Measurements from ENCODE around the gene COPE.
"Not testable (repeated sequence)": the region's sequence is repeated elsewhere in the genome, so short reads cannot be mapped to it uniquely, and the experiment has no call there.

COPE gene

DNA sequence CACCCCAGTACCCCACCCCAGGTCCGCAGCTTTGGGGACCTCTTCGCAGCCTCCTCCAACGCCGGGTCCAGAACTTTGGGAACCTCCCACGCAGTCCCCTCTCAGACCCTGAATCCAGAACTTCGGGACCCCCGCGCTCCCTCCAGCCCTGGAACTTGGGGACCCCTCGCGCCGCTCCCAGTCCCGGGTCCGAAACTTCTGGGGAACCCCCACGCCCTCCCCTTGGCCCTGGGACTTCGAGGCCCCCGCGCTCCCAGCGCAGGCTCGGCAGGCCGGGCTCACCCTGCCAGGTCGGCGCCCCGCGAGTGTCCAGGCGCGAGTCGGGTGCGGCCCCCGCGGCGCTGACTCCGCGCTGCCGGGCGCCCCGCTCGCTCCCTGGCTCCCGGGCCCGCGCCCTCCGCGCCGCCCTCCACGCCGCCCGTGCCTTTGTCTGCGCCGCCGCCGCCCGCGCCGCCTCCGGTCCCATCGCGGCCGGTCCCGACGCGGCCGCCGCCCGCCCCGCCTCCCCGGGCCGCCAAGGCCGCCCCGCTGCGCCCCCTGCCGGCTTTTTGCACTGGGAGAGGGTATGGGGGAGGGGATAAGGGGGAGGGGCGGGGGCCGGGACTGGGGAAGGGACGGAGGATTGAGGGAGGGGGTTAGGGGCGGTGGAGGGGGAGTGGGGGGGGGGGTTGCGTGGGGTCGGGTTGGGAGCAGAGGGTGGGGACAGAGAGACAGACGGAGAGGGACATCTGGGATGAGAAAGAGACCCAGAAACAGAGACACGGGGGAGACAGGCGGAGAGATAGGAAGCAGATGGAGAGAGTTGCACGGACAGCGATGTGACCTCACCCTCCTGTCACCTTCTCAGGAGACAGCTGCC is 21.8 kb upstream of the COPE start, which contains the start of gene HOMER3:
TSS of gene HOMER3 (minus strand) at position 449 of the 859 bp plus-strand sequence. CDS start 2,235 bp downstream, outside the sequence.
- DNase-seq (ENCODE audit: low read depth), result peak; percentile 64

DNA sequence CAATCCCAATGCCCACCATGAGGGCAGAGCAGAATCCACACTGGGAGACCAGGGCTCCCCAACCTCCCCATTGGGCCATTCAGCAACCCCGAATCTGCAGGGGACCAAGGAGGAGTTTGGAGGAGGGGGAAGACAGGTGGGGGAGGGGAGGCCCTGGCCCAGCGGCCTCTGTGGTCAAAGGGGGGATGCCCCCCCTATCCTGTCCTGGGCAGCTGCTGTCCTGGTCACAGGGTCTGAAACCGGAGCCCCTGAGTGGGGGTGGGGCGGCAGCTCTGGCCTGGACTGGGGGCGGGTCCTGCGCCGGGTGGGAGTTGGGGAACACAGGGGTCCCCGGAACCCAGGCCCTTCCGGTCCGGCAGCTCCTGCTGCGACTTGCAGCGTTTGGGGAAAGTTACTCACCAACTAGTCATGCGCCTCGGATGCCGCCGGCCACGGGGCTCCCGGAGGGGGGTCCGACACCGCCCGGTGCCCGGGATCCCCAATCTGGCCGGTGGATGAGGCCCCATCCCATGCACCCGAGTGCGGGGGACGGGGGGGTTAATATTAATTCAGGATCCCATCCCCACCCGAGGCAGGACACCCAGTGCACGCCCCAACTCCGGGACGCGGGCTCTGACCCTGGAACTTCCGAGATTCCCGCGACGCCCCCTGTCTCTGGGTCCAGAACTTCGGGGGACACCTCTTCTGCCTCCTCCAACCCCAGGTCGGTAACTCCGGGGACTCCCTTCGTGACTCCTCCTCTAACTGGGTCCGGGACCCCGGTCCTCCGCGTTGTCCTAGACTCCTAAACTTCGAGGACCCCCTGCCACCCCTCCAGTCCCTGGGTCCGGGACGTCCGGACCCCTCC is 21.0 kb upstream of the COPE start:
- DNase-seq (ENCODE audit: low read depth), result no peak

GRCh38 chr19:18939163-18939562 is 20.0 kb upstream of the COPE start:
- no peak for DNase-seq (ENCODE audit: low read depth)

GRCh38 chr19:18933297-18933696 is 14.1 kb upstream of the COPE start:
- DNase-seq (ENCODE audit: low read depth), result no peak

DNA sequence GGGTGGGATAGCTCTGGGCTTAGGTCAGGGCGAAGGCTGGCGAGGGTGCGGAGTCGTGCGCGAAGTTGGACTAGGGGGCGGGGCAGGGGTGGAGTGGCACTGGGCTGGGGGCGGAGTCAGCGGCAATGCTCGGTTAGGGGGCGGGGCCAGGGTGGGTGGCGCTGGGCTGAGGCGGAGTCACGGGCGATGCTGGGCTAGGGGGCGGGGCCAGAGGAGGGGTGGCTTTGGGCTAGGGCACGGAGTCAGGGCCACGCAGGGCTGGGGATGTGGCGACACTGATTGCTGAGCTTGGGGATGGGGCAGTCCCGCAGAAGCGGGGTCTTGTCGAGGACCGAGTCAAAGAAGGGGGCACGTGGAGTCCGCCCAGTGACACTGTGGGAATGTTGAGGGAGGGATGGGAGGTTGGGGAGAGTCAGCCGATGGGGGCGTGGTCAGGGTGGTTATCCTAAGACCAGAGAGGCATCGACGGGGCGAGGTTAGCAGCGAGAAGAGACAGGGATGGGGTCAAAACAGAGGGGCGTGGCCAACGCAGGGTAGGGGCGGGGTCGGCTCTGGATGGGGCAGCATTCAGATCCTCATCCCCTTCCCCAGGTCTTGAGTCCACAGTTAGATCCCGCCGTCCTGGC is 13.1 kb upstream of the COPE start:
- peak; percentile 74 for DNase-seq (ENCODE audit: low read depth)

- no peak for DNase-seq (ENCODE audit: low read depth)
These were observed 12.4 kb upstream of the COPE start for GRCh38 chr19:18931316-18932162.

GRCh38 chr19:18929311-18929710 is 10.1 kb upstream of the COPE start:
- DNase-seq (ENCODE audit: low read depth), result no peak

DNA sequence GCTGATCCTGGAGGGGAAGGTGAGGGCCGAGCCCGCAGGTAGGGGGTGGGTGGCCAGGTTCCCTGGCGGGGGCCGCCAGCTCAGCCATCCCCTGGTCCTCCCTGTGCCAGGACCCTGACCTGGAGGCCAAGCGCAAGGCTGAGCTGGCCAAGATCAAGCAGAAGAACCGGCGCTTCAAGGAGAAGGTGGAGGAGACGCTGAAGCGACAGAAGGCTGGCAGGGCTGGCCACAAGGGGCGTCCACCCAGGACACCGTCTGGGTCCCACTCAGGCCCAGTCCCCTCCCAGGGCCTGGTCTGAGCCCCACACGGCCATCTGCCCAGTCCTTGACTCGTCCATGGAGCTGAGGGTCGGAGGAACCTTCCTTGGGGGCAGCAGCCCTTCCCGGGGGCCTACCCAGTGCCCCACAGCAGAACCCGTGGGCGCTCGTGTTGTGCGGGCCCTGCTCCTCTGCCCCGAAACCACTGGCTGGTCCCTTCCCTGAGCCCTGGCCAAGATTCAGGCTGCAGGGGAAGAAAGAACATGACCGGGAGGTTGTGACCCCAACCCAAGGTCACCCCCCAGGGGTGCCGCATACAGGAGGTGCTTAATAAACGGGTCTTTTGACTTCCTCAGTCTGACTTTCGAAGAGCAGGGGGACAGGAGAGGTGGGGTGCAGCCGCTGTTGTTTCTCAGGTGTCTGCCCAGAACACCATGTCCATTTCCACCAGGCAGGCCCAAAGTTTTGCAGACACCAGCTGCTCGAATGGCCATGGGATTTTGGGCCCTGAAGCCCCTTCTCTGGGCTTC is 9.0 kb upstream of the COPE start:
- no peak for DNase-seq (ENCODE audit: low read depth)

DNA sequence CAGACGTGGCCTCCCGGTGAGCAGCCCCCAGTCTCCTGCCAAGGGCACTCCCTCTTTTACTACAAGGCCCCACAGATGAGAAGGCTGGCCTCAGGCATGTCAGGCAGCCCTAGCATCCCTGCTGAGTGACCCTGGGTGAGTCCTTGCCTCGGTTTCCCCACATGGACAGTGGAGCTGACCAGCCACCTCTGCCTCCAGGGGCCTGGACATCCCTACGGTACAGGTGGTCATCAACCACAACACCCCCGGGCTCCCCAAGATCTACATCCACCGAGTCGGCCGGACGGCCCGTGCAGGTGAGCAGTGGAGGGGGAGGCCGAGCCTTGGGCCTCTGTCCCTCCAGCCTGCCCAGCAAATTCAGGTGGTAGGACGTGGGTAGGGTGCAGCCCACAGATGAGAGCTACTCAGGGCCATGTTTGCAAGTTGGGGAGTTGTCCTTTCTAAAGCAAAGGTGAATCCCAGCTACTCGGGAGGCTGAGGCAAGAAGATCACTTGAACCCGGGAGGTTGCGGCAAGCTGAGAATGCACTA is 5.6 kb upstream of the COPE start:
- DNase-seq (ENCODE audit: low read depth), result no peak

- DNase-seq (ENCODE audit: low read depth), result no peak
These were observed 3.2 kb upstream of the COPE start for GRCh38 chr19:18922228-18922985.

GRCh38 chr19:18921593-18921992 is 2.4 kb upstream of the COPE start:
- no peak for DNase-seq (ENCODE audit: low read depth)

DNA sequence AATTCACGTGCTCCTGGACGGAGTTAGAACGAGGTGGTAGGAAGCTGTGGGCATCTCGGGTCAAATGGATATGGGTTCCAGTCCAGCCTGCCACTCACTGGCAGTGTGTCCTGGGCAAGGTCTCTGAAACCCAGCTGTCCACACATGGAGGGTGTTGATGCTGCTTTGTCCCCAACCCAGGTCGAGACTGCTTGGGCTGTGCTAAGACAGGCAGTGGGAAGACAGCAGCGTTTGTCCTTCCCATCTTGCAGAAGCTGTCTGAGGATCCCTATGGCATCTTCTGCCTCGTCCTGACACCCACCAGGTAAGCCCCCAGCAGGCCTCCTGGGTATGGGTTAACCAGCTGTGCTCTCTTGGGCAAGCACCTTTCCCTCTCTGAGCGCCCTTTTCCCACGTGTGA is 1.2 kb upstream of the COPE start:
- DNase-seq (ENCODE audit: low read depth), result no peak

GRCh38 chr19:18919900-18920214 is 670 bp upstream of the COPE start:
- no peak for DNase-seq (ENCODE audit: low read depth)

DNA sequence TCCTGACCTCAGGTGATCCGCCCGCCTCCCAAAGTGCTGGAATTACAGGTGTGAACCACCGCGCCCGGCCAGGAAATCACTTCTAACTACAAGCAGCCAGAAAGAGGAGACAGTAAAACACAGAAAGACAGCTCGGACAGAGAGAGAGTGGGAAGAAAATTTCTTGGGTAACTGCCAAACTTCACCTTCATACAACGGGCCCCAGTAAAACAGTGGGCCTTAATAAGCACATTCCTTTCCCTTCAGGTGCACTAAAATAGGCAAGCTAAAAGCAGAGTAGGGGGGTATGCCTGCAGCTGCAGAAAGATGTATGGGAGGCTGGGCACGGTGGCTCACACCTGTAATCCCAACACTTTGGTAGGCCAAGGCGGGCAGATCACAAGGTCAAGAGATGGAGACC is 1.6 kb downstream of the COPE start:
- not testable (repeated sequence) for DNase-seq (ENCODE audit: low read depth)

DNA sequence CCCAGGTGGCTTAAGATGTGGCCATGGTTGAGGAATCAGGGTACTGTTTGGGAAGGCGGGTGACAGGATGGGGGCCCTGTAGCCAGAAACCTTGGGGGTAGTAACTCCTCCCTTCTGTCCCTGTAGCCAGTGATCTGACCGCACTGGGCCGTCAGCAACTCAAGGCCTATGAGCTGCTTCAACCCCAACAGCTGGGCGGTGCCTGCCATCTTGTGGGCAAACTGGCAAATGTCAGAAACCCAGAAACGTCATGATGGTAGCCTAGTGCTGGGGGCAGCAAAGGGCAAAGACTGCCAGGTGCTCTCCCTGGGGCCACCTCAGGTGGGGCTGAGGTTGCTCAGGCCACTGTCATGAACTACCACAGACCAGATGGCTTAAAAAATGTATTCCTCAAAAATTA is 3.5 kb downstream of the COPE start:
- no peak for DNase-seq (ENCODE audit: low read depth)

DNA sequence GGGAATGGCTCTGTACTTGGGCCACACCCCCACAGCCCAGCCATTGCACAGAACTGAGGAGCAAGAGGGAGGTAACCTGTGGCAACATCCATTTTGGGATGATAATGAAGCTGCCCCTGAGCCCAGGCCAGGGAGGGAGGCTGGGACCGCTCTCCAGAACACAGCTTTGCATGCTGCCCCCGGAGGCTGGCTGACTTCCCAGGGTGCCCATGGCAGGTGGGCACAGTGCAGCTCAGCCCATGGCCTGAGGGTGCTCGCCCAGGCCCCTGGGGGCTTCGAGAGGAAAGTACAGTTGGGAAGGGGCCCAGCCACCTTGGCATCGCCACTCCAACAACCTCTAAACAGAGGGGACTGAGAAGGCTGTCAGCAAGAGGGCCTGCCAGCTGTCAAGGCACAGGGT is 5.7 kb downstream of the COPE start:
- DNase-seq (ENCODE audit: low read depth), result no peak

GRCh38 chr19:18912933-18913332 is 6.3 kb downstream of the COPE start:
- no peak for DNase-seq (ENCODE audit: low read depth)

DNA sequence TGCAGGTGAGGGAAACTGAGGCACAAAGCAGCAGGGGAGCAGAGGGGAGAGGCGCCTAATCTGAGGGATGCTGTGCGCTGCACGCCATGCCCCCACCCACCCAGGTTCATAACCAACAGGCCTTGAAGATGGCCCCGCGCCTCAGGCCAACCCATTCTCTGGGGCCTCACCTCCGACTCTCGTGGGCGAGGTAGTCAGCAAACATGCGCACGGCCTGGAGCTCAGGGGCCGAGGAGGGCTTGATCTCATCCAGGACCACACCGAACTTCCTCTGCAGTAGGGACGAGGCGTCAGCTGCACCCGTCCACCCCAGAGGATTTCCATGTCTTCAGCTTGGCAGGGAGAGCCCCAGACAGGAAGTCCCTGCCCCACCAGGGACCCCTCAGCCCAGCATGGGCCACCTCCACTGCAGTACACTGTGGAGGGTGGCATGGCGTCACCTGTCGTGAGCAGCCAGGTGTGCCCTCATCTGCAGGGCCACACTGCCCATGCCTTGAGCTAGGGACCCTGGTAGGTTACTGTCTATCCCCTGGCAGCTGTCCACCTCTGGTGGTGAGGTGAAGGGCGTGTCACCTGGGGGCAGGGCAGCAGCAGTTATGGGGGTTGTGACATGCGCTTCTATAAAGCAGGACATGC is 8.3 kb downstream of the COPE start:
- DNase-seq (ENCODE audit: low read depth), result no peak

GRCh38 chr19:18910010-18910409 is 9.2 kb downstream of the COPE start:
- no peak for DNase-seq (ENCODE audit: low read depth)

Measured in stimulated activated CD8-positive, alpha-beta memory T cell treated with anti-CD3 and anti-CD28 coated beads, Interleukin-15, amount 100 ng/mL, for 24 hours (primary cell).